ENCODE results near the gene KIF16B. TPM values are rescaled to one million over a fixed set of nuclear protein-coding genes. Genes with fewer than 3 reads are reported as not detected.
"Not testable (repeated sequence)": the region's sequence is repeated elsewhere in the genome, so short reads cannot be mapped to it uniquely, and the experiment has no call there.

Gene KIF16B
- total RNA-seq, 2 experiments from 2014 or later, result 3.5 to 4.2 TPM

DNA sequence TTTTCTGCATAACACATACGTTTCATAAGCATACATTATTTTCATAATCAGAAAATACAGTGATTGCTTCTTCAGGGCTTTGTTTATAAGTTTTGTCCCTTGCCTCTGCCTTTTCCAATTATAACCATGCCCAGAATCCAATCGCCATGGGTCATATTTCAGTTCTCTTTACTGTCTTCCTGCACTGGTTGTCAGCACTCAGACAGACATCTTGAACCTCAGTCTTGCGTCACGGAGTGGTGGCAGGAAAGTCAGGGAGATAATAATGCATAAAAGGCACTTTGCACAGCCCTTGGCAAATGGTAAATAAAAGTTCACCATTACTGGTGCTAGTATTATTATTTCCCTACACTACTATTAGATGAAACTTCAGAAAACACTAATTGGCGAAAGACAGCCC, 7.2 kb downstream of the KIF16B start:
- peaks cover 10% of the 10 kb centered on the region for H3K4me1 Mint-ChIP-seq (ENCODE audit: low read depth)
- TF ChIP-seq, protein P1, sequence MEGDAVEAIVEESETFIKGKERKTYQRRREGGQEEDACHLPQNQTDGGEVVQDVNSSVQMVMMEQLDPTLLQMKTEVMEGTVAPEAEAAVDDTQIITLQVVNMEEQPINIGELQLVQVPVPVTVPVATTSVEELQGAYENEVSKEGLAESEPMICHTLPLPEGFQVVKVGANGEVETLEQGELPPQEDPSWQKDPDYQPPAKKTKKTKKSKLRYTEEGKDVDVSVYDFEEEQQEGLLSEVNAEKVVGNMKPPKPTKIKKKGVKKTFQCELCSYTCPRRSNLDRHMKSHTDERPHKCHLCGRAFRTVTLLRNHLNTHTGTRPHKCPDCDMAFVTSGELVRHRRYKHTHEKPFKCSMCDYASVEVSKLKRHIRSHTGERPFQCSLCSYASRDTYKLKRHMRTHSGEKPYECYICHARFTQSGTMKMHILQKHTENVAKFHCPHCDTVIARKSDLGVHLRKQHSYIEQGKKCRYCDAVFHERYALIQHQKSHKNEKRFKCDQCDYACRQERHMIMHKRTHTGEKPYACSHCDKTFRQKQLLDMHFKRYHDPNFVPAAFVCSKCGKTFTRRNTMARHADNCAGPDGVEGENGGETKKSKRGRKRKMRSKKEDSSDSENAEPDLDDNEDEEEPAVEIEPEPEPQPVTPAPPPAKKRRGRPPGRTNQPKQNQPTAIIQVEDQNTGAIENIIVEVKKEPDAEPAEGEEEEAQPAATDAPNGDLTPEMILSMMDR (IDR thresholded peaks at IDR 0.05), result no peak
- DNase-seq, result no peak
- H3K27ac Mint-ChIP-seq, result no peak overlapping the region
- no peaks in the 10 kb centered on the region for H3K9me3 Mint-ChIP-seq
- H3K4me3 Mint-ChIP-seq, result no peak overlapping the region
- intact Hi-C loops (cut with micrococcal nuclease), result no loop called here
- CTCF ChIA-PET, result no interaction called here
- H3K27me3 Mint-ChIP-seq, result no peaks in the 10 kb centered on the region
- H3K36me3 Mint-ChIP-seq (ENCODE audit: low read depth), result peaks cover 1% of the 10 kb centered on the region
- ATAC-seq, result no peak
- POLR2A ChIA-PET, result no interaction called here

GRCh38 chr20:16564079-16564478, 9.2 kb downstream of the KIF16B start:
- H3K36me3 Mint-ChIP-seq (ENCODE audit: low read depth); intact Hi-C loops (cut with micrococcal nuclease); H3K4me1 Mint-ChIP-seq (ENCODE audit: low read depth); H3K9me3 Mint-ChIP-seq; H3K27me3 Mint-ChIP-seq; DNase-seq; ATAC-seq; H3K27ac Mint-ChIP-seq; POLR2A ChIA-PET; CTCF ChIA-PET; H3K4me3 Mint-ChIP-seq: not testable (repeated sequence)

GRCh38 chr20:16563066-16563806, 10.0 kb downstream of the KIF16B start:
- TF ChIP-seq, protein P1 (IDR thresholded peaks at IDR 0.05), result no peak
- no peaks in the 10 kb centered on the region for H3K9me3 Mint-ChIP-seq
- CTCF ChIA-PET, result no interaction called here

DNA sequence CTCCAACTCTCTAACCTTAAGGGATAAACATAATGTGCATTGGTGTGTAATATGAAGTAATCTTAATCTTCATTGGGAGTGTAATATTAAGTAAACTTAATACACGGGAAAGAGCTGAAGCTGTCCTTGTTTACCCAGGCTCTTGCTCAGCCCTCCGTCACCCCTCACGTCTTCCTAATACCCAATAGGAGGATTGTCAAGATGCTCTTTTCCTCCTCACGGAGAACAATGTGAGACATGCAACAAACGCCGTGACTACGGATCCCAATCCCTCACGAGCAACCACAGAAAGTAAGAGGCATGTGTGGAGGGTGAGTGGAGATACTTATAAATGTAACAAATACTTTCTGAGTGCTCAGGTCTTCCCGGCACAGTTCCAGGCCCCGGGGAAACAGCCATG, 11.0 kb downstream of the KIF16B start:
- ATAC-seq (no peak), DNase-seq (no peak)
- no peaks in the 10 kb centered on the region for H3K9me3 Mint-ChIP-seq
- TF ChIP-seq, protein P1 (IDR thresholded peaks at IDR 0.05), result no peak
- no peak overlapping the region for H3K4me3 Mint-ChIP-seq
- ChIA-PET POLR2A (no interaction called here), CTCF (no interaction called here)
- H3K27ac Mint-ChIP-seq, result no peak overlapping the region
- intact Hi-C loops (cut with micrococcal nuclease), result no loop called here
- peaks cover 8% of the 10 kb centered on the region for H3K4me1 Mint-ChIP-seq (ENCODE audit: low read depth)
- peaks cover 1% of the 10 kb centered on the region for H3K36me3 Mint-ChIP-seq (ENCODE audit: low read depth)
- H3K27me3 Mint-ChIP-seq, result no peaks in the 10 kb centered on the region

More at GRCh38 chr20:16563066-16563806, 10.0 kb downstream of the KIF16B start:
- H3K36me3 Mint-ChIP-seq (ENCODE audit: low read depth), result peaks cover 1% of the 10 kb centered on the region
- peaks cover 8% of the 10 kb centered on the region for H3K4me1 Mint-ChIP-seq (ENCODE audit: low read depth)
- no peaks in the 10 kb centered on the region for H3K27me3 Mint-ChIP-seq
- DNase-seq (no peak), ATAC-seq (no peak)
- POLR2A ChIA-PET, result no interaction called here
- H3K4me3 Mint-ChIP-seq, result no peak overlapping the region
- no peak overlapping the region for H3K27ac Mint-ChIP-seq
- intact Hi-C loops (cut with micrococcal nuclease), result no loop called here

DNA sequence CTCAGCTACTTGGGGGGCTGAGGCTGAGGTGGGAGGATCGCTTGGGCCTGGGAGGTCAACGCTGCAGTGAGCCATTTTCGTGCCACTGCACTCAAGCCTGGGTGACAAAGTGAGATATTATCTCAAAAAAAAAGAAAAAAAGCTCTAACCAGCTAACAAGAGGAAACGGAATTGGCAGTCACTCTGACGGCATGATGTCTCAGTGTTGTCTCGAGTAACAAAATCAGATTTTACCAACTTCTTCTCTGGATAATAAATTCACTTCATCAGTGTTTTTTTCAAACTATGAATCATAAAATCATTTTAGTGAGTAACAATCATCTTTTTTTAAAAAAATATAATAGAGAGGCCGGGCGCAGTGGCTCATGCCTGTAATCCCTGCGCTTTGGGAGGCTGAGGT, 12.6 kb downstream of the KIF16B start:
- intact Hi-C loops (cut with micrococcal nuclease), result no loop called here
- peaks cover 7% of the 10 kb centered on the region for H3K4me1 Mint-ChIP-seq (ENCODE audit: low read depth)
- no peak for ATAC-seq
- no peak overlapping the region for H3K4me3 Mint-ChIP-seq
- ChIA-PET CTCF (no interaction called here), POLR2A (no interaction called here)
- peaks cover 1% of the 10 kb centered on the region for H3K36me3 Mint-ChIP-seq (ENCODE audit: low read depth)
- H3K9me3 Mint-ChIP-seq, result no peaks in the 10 kb centered on the region
- H3K27me3 Mint-ChIP-seq, result peaks cover 2% of the 10 kb centered on the region
- H3K27ac Mint-ChIP-seq, result no peak overlapping the region
- TF ChIP-seq, protein P1 (IDR thresholded peaks at IDR 0.05), result no peak
- no peak for DNase-seq
